ENCODE data around the gene CAMK1G.

CAMK1G gene

DNA sequence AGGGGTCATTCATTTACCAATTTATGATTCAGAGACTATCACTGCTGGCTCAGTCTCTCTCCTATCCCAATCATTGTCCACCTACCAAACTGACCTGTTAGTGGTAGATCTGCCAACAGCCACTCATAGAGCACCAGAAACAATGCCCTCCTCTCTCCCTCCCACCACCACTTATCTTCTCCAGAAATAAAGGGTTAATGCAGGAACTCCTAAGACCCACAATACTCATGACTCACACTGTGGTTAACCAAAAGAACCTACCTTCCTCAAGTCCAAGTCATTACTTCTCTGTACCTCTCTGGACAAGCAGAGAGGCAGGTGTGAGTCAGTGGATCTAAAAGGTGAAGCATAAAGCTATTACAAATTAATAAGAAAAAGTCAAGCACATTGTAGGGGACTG is 40.9 kb upstream of the CAMK1G start:
- DNase-seq = no peak

DNA sequence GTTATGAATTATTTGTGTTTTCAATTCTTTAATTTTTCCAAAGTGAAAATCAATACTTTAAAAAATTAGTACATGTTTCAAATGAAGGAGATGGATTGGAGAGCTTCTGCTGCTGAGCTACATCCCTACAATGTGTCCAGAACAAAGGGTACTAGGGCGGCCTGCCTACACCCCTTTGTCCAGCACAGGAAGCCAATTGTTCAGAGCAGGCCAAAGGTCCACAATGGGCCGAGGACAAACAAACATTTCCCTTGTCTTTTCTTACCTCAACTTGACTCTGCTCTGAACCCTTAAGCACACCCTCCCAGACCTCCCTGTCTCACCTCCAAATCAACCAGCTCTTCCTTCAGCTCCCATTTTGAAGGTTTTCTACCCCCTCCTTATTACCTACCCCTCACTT is 39.4 kb upstream of the CAMK1G start:
- H3K27me3 ChIP-seq = no peaks in the 10 kb centered on the region; the same call in 1 of the 2 replicates
- no peaks in the 10 kb centered on the region for H3K9me3 ChIP-seq
- no peak overlapping the region for H3K4me3 ChIP-seq (ENCODE audit: low read depth, low read length)
- H3K36me3 ChIP-seq = no peaks in the 10 kb centered on the region
- no peaks in the 10 kb centered on the region for H3K4me1 ChIP-seq
- DNase-seq = no peak
- TF ChIP-seq, protein P1, sequence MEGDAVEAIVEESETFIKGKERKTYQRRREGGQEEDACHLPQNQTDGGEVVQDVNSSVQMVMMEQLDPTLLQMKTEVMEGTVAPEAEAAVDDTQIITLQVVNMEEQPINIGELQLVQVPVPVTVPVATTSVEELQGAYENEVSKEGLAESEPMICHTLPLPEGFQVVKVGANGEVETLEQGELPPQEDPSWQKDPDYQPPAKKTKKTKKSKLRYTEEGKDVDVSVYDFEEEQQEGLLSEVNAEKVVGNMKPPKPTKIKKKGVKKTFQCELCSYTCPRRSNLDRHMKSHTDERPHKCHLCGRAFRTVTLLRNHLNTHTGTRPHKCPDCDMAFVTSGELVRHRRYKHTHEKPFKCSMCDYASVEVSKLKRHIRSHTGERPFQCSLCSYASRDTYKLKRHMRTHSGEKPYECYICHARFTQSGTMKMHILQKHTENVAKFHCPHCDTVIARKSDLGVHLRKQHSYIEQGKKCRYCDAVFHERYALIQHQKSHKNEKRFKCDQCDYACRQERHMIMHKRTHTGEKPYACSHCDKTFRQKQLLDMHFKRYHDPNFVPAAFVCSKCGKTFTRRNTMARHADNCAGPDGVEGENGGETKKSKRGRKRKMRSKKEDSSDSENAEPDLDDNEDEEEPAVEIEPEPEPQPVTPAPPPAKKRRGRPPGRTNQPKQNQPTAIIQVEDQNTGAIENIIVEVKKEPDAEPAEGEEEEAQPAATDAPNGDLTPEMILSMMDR (IDR thresholded peaks at IDR 0.05; ENCODE audit: low read depth, low read length) = no peak

More for the DNA sequence above, 40.9 kb upstream of the CAMK1G start:
- TF ChIP-seq, protein P1 (IDR thresholded peaks at IDR 0.05; ENCODE audit: low read depth, low read length) = no peak
- H3K4me1 ChIP-seq = no peaks in the 10 kb centered on the region
- no peaks in the 10 kb centered on the region for H3K36me3 ChIP-seq
- H3K9me3 ChIP-seq = no peaks in the 10 kb centered on the region
- H3K4me3 ChIP-seq (ENCODE audit: low read depth, low read length) = no peak overlapping the region
- H3K27me3 ChIP-seq = peaks cover 11% of the 10 kb centered on the region

DNA sequence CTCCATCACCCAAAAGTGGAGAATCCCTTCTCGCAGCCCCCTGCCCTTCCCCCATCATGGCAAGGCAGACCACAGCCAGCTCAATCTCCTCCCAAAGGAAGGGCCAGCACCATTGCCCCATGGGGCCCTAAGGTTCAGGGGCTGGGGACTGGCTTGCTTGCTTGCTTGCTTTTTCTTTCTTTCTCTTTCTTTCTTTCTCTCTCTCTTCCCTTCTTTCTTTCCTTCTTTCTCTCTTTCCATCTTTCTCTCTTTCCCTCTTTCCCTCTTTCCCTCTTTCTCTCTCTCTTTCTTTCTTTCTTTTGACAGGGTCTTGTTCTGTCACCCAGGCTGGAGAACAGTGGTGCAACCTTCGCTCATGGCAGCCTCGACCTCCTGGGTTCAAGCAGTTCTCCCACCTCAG is 38.1 kb upstream of the CAMK1G start:
- no peak overlapping the region for H3K4me3 ChIP-seq (ENCODE audit: low read depth, low read length)
- TF ChIP-seq, protein P1 (IDR thresholded peaks at IDR 0.05; ENCODE audit: low read depth, low read length) = no peak
- H3K36me3 ChIP-seq = no peaks in the 10 kb centered on the region
- H3K4me1 ChIP-seq = no peaks in the 10 kb centered on the region
- no peaks in the 10 kb centered on the region for H3K9me3 ChIP-seq
- H3K27me3 ChIP-seq = no peaks in the 10 kb centered on the region
- no peak for DNase-seq

DNA sequence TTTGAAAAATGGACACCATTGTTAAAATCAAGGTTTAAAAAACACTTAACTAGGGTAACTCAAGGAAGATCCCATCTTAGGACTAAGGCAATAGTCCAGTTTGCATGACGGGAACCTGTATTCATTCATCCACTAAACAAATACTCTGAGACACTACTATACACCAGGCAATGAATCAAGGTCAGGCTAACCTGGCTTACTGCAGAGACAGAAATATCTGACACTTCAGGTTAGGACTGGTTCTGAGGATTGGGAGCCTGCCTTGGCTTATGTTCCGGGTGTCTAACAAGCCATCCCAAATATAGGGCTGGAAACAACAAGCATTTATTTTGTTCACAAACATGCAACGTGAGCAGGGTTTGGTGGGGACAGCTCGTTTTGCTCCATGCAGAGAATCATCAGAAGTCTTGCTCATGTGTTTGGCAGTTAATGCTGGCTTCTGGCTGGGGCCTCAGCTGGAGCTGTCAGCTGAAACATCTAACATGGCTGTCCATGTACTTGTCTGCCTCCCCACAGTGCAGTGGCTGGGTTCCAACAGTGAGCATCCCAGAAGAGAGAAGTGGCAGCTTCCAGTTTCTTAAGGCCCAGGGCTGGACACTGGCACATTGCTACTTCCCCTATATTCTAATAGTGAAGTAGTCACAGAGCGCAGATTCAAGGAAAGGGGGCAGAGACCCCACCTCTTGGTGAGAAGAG is 37.0 kb upstream of the CAMK1G start:
- TF ChIP-seq, protein P1 (IDR thresholded peaks at IDR 0.05; ENCODE audit: low read depth, low read length) = no peak
- no peak for DNase-seq
- Histone ChIP-seq H3K27me3 (no peaks in the 10 kb centered on the region), H3K9me3 (no peaks in the 10 kb centered on the region), H3K4me3 (ENCODE audit: low read depth, low read length) (no peak overlapping the region), H3K36me3 (no peaks in the 10 kb centered on the region), H3K4me1 (no peaks in the 10 kb centered on the region)

DNA sequence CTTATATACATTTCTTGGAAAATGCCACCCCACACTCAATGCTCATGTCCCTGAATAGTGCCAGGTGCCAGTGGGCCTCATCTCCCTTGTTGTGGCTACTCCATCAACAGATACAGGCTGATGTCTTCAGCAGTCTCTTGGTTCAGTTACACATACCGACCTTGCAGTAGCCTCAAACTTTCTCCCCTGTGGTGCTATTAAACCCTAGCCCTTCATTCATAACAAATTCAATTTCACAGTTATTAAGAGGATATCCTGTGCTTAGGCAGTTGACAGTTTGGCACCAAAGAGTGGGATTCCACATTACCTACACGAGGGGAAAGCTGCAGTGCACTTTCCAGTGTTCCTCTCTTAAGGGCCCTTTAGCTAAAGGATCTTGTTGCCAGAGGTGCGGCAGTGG is 35.9 kb upstream of the CAMK1G start:
- no peak for DNase-seq
- H3K36me3 ChIP-seq = no peaks in the 10 kb centered on the region
- no peaks in the 10 kb centered on the region for H3K9me3 ChIP-seq
- no peaks in the 10 kb centered on the region for H3K27me3 ChIP-seq
- H3K4me3 ChIP-seq (ENCODE audit: low read depth, low read length) = no peak overlapping the region
- no peaks in the 10 kb centered on the region for H3K4me1 ChIP-seq
- TF ChIP-seq, protein P1 (IDR thresholded peaks at IDR 0.05; ENCODE audit: low read depth, low read length) = no peak

DNA sequence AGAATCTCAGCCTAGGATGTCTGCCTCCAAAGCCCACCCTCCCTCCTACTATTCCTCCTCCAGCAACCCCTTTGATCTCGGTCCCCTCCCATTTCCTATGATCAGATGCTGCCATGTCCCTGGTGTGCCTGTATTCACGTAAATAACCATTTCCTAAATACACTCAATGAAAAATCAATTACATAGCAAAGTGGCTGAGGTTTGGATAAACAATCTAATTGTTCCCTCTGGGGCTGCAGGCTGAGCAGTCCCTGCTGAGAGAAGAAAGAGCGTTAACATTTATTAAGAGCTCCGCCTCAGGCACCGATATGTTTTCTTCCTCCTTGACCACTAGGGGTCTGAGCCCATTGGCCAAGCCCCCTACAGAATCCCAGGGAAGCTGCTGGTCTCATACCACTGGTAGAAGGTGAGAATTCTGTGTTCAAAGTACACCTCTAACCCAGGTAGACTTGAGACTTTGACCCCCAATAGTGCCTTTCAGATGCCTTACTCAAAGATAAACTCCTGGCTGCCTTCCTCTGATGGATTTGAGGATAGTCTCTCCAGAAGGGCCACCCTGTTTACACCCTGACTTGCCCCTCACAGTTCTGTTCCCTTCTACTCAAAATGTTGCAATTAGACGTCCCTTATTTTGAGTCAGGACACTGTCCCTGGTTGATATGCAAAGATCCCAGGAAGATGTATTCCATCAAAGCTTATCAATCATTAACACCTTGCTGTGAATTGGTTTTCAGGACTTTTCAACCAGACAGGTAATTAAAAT is 33.9 kb upstream of the CAMK1G start:
- peak; percentile 30 for DNase-seq
- Histone ChIP-seq H3K9me3 (no peaks in the 10 kb centered on the region), H3K4me3 (ENCODE audit: low read depth, low read length) (no peak overlapping the region), H3K27me3 (no peaks in the 10 kb centered on the region), H3K4me1 (no peaks in the 10 kb centered on the region), H3K36me3 (no peaks in the 10 kb centered on the region)
- TF ChIP-seq, protein P1 (IDR thresholded peaks at IDR 0.05; ENCODE audit: low read depth, low read length) = peak; percentile 65

Data from BE2C (cell line).